ENCODE results near the gene PPP1R8.

GRCh38 chr1:27891196-27891889 lies 60.8 kb downstream of the PPP1R8 start:
- no peak for TF ChIP-seq POLR2A (IDR thresholded peaks at IDR 0.05)
- TF ChIP-seq CTCF (IDR thresholded peaks at IDR 0.05) = no peak
- TF ChIP-seq EP300 (IDR thresholded peaks at IDR 0.05) = no peak

All from suprapubic skin (tissue), 3 donors.